KMS-11 (cell line): ENCODE measurements around the gene ADO.

Source experiments
- H2AFZ ChIP-seq: fragments of 200-600 bp; sonication (generic); 2 replicates; pipeline ENCODE4 v1.6.1; 2016; ENCODE audit warnings: antibody characterized with exemption, mixed run types, low read depth
- H3K27ac ChIP-seq: fragments of 200-600 bp; sonication (generic); 2 replicates; pipeline ENCODE4 v1.6.1; 2016; ENCODE audit warnings: mild to moderate bottlenecking, mixed run types
- H3K27me3 ChIP-seq: fragments of 200-600 bp; sonication (generic); 2 replicates; pipeline ENCODE4 v1.6.1; 2017; ENCODE audit warnings: mild to moderate bottlenecking, low read depth, mixed run types, moderate library complexity; ENCODE audit not compliant: insufficient read depth
- H3K36me3 ChIP-seq: fragments of 200-600 bp; sonication (generic); 2 replicates; pipeline ENCODE4 v1.6.1; 2017; ENCODE audit warnings: mild to moderate bottlenecking, mixed run types; ENCODE audit not compliant: insufficient read depth
- H3K4me1 ChIP-seq: fragments of 200-600 bp; sonication (generic); 2 replicates; pipeline ENCODE4 v1.6.1; 2016; ENCODE audit warnings: mild to moderate bottlenecking, low read depth, mixed run types; ENCODE audit not compliant: poor library complexity, severe bottlenecking
- H3K4me2 ChIP-seq: fragments of 200-600 bp; sonication (generic); 2 replicates; pipeline ENCODE4 v1.7.0; 2016; ENCODE audit warnings: mild to moderate bottlenecking, mixed run types
- H3K4me3 ChIP-seq: fragments of 200-600 bp; sonication (generic); IDR thresholded peaks from 2 replicates; pipeline ENCODE4 v1.6.1; 2017; ENCODE audit warnings: low read depth, low read length, mixed read lengths; ENCODE audit not compliant: insufficient read depth
- H3K79me2 ChIP-seq: fragments of 200-600 bp; sonication (generic); 2 replicates; pipeline ENCODE4 v1.6.1; 2016; ENCODE audit warnings: low read depth, mixed run types; ENCODE audit not compliant: insufficient read depth
- H3K9ac ChIP-seq: fragments of 200-600 bp; sonication (generic); 2 replicates; pipeline ENCODE4 v1.6.1; 2016; ENCODE audit warnings: mild to moderate bottlenecking, mixed run types
- H4K20me1 ChIP-seq: fragments of 200-600 bp; sonication (generic); 2 replicates; pipeline ENCODE4 v1.6.1; 2016; ENCODE audit warnings: mild to moderate bottlenecking, mixed run types; ENCODE audit not compliant: insufficient read depth
- CTCF ChIP-seq: fragments of 200-600 bp; sonication (generic); conservative IDR thresholded peaks from 2 replicates; pipeline ENCODE4 v1.6.1; 2017; ENCODE audit warnings: low read depth, mild to moderate bottlenecking, antibody characterized with exemption, low read length, moderate library complexity, mixed read lengths

Gene ADO

GRCh38 chr10:62795100-62795499 lies 9.4 kb upstream of the ADO start:
- no peak overlapping the region for H3K4me3 ChIP-seq
- no peaks in the 10 kb centered on the region for H3K4me1 ChIP-seq
- H3K79me2 ChIP-seq: no peaks in the 10 kb centered on the region
- no peaks in the 10 kb centered on the region for H3K36me3 ChIP-seq
- no peak overlapping the region for H2AFZ ChIP-seq
- no peaks in the 10 kb centered on the region for H4K20me1 ChIP-seq
- H3K27ac ChIP-seq: no peak overlapping the region
- no peak overlapping the region for H3K4me2 ChIP-seq
- H3K27me3 ChIP-seq: no peaks in the 10 kb centered on the region
- H3K9ac ChIP-seq: no peak overlapping the region
- no peak for TF ChIP-seq CTCF

DNA sequence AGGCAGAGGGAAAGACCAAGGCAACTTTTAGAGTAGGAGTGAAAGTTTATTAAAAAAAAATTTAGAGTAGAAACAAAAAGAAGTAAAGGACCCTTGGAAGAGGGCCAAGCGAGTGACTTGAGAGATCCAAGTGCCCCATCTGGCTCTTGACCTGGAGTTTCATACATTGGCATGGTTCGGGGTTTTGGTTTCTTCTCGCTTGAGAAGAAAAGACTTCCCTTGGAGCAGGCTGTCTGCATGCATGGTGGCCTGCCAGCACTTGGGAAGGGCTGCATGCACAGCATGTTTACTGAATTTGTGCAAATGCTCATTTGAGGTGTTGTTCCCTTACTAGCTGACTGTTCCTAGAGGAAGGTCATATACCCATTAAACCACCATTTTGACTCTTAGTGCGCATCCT lies 8.8 kb upstream of the ADO start:
- no peaks in the 10 kb centered on the region for H4K20me1 ChIP-seq
- H3K4me2 ChIP-seq: no peak overlapping the region
- no peaks in the 10 kb centered on the region for H3K36me3 ChIP-seq
- no peak overlapping the region for H3K9ac ChIP-seq
- H3K27me3 ChIP-seq: no peaks in the 10 kb centered on the region
- no peaks in the 10 kb centered on the region for H3K4me1 ChIP-seq
- H3K27ac ChIP-seq: no peak overlapping the region
- no peak overlapping the region for H2AFZ ChIP-seq
- no peak for TF ChIP-seq CTCF
- no peak overlapping the region for H3K4me3 ChIP-seq
- H3K79me2 ChIP-seq: no peaks in the 10 kb centered on the region

DNA sequence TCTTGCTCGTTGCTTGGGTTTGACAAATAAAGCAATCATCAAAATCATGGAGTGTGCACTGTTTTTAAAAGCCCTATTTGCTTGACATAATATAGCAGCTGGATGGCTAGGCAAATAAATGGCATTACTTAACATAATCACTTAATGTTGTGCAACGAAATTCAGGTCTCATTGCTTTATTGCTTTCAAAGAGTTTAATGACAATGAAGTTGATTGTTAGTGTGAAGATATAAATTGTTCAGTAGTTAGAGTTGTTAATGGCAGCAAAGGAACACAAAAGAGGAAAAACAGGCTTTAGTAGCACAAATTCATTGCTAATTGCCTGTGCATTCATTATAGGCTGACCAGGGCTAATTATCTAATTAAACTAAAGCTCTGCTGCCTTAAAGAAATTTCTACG lies 7.6 kb upstream of the ADO start:
- no peak overlapping the region for H3K4me2 ChIP-seq
- no peaks in the 10 kb centered on the region for H3K27me3 ChIP-seq
- no peaks in the 10 kb centered on the region for H3K4me1 ChIP-seq
- no peaks in the 10 kb centered on the region for H3K79me2 ChIP-seq
- H3K27ac ChIP-seq: no peak overlapping the region
- H4K20me1 ChIP-seq: no peaks in the 10 kb centered on the region
- no peak overlapping the region for H3K9ac ChIP-seq
- H3K36me3 ChIP-seq: no peaks in the 10 kb centered on the region
- H2AFZ ChIP-seq: no peak overlapping the region
- no peak for TF ChIP-seq CTCF
- no peak overlapping the region for H3K4me3 ChIP-seq

DNA sequence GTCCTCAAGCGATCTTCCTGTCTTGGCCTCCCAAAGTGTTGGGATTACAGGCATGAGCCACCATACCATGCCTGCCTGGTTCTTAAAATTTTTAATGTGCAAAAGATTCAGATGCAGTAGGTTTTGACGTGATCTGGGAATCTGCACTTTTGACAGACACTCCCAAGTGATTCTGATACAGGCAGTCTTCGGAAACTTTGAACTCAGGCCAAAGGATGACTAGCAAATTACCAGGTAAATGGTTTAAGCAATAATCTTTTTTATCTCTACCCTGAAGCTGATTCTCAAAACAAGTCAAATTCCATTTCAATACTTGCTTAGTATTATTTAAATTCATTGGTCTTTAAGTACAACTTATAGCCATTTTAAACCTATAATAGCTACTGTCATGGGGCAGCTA lies 2.6 kb upstream of the ADO start:
- Histone ChIP-seq H3K79me2 (peaks cover 16% of the 10 kb centered on the region), H3K27me3 (no peaks in the 10 kb centered on the region), H3K9ac (no peak overlapping the region), H4K20me1 (peaks cover 4% of the 10 kb centered on the region; the same call in 1 of the 2 replicates), H3K36me3 (no peaks in the 10 kb centered on the region), H3K4me1 (peaks cover 18% of the 10 kb centered on the region), H3K4me2 (no peak overlapping the region), H3K4me3 (no peak overlapping the region), H3K27ac (no peak overlapping the region), H2AFZ (no peak overlapping the region)
- no peak for TF ChIP-seq CTCF
